Putamen (tissue), 1 donor: ENCODE results near the gene SMARCD3.

Experiments used
- DNase-seq: peaks from one replicate; pipeline ENCODE4 v3.0.0-alpha.2; 2016; ENCODE audit warnings: low spot score

SMARCD3 gene

GRCh38 chr7:151210087-151210854, 38.2 kb downstream of the SMARCD3 start, which contains the start of gene H2BK1:
Gene H2BK1 (minus strand): TSS chr7:151210488. CDS start chr7:151210318, 170 bp downstream.
- DNase-seq = no peak

DNA sequence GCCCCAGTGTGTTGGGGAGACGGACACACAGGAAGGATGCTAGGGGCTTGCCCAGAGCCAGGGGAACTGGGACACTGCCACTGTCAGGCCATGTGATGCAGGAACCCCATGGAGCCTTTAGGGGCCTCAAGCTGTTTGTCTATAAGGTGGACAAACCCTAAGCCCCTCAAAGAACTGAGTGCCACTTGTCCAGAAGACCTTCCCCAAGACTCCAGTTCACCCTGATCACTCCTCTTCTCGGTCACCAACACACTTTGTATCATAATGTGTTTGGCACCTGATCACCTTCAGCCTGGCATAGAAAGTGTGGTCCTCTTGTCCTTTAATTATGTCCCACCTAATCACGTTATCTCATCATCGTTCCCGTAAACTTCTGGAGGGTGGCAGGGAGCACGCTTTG, 38.9 kb downstream of the SMARCD3 start:
- no peak for DNase-seq

DNA sequence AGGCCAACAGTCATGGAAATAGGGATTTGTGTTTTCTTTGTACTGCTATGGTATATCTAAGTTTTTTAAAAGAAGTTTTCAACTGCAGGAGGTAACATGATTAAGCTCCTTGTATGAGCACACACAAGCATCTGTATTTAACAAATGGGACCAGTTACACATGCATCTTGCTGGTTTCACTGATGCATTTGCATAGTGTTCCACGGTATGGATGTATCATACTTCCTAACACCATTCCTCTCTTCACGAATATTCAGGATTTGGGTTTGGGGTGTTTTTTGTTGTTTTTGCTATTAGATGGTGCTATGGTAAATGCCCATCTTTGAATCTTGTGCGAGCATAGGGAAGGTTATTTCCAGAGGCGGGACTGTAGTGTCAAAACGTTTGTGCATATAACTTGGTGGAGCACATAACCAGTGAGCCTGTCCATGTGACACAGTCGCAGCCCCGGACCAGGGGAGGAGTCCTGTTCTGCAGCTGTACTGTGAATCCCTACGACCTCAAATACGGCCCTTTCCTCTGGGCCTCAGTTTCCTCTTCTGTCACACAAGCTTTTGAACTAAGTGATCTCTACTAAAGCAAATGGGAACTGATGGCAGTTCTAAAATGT, 40.1 kb downstream of the SMARCD3 start:
- DNase-seq = no peak

DNA sequence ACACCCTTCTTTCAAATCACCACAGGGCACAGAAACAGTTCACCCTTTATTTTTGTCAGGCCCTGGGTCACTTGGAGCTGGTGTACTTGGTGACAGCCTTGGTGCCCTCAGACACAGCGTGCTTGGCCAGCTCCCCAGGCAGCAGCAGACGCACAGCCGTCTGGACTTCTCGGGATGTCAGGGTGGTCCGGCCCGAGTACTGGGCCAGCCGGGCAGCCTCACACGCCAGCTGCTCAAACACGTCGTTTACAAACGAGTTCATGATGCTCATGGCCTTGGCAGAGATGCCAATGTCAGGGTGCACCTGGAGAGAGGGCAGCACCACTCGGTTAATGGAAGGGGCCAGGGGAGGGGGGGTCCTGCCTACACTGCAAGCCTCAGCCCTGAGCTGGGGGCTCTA, 40.7 kb downstream of the SMARCD3 start:
- DNase-seq = no peak

GRCh38 chr7:151207315-151207714, 41.2 kb downstream of the SMARCD3 start:
- no peak for DNase-seq

DNA sequence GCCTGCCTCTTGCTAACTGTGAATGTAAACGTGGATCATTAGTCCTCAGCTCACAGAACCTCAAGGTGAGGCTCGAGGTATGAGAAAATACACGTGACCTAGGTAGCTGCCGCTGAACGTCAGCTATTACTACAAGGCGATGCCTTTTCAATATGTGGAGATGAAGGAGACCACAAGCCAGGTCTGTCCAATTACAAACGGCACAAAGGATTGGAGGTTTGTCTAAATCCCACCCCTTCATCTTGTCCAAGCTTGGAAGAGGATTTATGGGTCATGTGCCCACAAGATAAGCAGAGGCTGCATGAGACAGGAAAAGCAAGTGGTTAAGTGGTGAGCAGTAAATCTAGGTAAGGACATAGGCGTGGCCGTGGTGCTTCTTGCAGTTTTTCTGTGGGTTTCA, 41.6 kb downstream of the SMARCD3 start:
- no peak for DNase-seq

DNA sequence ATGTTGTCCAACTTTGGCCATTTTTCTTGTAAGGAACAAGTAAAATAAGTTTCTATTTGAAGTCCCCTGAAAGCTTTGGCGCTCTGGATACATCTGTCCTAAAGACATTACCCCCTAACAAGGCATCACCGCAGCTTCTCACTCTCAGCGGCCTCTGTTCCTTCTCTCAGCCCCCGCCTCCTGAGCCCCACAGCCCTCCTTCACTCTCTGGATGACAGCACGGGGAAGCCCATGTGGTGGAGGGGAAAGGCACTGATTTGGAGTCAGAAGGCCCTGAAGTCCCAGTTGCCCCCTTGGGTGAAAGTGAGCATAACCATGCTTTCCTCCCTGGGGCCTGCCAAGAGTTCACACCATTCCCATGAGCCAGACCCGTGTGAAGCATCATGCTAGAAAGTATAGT, 42.8 kb downstream of the SMARCD3 start:
- no peak for DNase-seq

GRCh38 chr7:151204383-151205032, 44.0 kb downstream of the SMARCD3 start:
- no peak for DNase-seq

DNA sequence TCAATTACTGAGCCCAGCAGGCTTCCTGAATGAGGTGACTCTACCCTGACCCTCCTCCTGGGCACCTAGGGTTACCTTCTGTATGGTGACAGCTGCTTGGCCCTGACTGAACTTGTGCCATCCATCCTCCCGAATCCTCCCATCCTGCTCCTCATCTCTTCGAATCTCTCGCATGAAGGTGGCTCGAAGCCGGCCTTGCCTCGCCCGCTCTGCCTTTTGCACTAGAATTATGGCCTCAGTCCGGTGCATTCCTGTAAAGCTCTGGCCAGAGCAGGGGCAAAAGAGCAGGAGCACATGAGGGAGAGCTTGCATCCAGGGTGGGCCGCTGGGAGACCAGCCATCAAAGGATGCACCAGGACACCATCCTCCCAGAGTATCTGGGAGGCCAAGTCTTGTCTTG, 45.7 kb downstream of the SMARCD3 start:
- no peak for DNase-seq

- DNase-seq = no peak
These were observed 46.7 kb downstream of the SMARCD3 start for GRCh38 chr7:151201751-151202150.

- DNase-seq = no peak
These were observed 47.1 kb downstream of the SMARCD3 start for GRCh38 chr7:151201344-151201743.

DNA sequence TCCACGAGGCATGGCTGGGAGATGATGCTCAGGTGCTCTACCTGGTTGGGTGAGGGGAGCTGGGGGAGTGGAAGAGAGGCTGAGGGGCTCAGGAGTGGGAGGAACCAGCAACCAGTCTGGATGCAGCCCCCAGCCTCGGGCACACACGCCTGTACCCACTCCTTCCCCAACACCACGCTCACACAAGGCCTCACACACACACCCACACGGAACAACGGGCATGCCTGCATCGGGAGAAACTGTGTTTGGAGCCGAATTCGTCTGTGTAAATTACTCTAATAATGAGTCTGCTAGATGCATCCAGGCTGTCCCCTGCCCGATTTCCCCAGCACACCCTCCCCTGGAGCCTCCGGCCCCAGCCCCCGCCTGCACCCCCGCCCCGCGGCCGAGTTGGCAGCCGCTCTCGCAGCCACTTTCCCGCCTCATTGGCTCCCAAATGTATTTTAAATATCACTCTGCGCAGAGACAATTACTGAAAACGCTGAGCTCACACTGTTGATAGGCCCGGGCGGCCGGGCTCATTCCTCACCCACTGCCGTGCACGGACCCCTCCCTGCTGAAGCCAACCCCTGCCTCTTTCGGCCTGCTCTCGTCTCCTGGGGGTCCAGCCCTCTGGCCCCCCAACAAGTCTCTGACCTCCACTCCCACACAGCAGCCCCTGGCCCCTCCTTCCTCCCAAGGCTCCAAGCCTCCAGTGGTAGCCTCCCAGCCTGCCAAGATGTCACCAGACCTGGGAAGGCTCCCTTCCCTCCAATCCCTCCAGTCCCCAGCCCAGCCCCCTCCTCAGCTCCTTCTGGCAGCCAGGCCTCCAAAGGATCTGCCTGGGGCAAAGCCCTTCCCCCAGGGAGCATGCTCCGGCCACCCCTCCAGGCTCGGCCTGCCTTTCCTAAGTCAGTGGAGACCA, 49.3 kb downstream of the SMARCD3 start:
- DNase-seq = no peak

GRCh38 chr7:151197932-151198331, 50.6 kb downstream of the SMARCD3 start:
- DNase-seq = no peak

GRCh38 chr7:151195616-151196450, 52.7 kb downstream of the SMARCD3 start:
- no peak for DNase-seq

- no peak for DNase-seq
These were observed 54.3 kb downstream of the SMARCD3 start for GRCh38 chr7:151194188-151194587.

- no peak for DNase-seq
These were observed 55.1 kb downstream of the SMARCD3 start for GRCh38 chr7:151193203-151193978.

- no peak for DNase-seq
These were observed 56.4 kb downstream of the SMARCD3 start for GRCh38 chr7:151192002-151192539.

DNA sequence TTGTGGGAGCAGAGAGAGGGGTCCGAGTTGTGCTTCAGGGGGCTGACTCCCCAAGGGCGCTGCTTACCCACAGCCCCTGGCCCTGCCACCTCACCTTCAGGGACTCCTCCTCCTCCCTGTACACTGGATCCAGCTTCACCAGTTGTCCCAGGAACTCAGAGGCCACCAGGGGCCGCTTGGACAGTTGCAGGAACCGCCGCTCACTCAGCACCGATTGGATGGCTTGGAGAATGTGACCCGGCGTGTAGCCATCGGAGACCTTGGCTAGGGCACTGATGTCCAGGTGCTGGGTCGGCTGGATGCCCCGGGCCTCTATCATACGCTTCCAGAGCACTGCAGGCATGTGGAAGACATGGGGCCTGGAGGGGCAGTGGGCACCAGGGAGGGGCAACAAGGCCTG, 57.0 kb downstream of the SMARCD3 start:
- no peak for DNase-seq

DNA sequence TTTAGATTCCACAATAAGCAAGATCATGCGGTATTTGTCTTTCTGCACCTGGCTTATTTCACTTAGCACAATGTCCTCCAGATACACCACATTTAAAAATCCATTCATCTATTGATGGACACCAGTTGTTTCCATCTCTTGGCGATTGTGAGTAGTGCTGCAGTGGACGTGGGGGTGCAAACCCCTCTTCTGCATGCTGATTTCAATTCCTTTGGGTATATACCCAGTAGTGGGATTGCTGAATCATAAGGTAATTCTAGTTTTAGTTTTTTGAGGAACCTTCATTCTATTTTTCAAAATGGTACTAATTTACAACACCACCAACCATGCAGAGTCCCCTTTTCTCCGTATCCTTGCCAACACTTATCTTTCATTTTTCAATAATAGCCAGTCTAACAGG, 59.5 kb downstream of the SMARCD3 start:
- DNase-seq = no peak
